Raji (cell line): ENCODE data around the gene ENO2.
A peak's percentile ranks its signal among the peaks of the same experiment; 100 is the strongest.

Experiments
- POLR2A ChIP-seq: IDR thresholded peaks from 2 replicates; pipeline ENCODE4 v1.6.1; 2011; ENCODE audit warnings: low read depth, low read length, control low read depth; ENCODE audit not compliant: insufficient read depth

The ENO2 gene

DNA sequence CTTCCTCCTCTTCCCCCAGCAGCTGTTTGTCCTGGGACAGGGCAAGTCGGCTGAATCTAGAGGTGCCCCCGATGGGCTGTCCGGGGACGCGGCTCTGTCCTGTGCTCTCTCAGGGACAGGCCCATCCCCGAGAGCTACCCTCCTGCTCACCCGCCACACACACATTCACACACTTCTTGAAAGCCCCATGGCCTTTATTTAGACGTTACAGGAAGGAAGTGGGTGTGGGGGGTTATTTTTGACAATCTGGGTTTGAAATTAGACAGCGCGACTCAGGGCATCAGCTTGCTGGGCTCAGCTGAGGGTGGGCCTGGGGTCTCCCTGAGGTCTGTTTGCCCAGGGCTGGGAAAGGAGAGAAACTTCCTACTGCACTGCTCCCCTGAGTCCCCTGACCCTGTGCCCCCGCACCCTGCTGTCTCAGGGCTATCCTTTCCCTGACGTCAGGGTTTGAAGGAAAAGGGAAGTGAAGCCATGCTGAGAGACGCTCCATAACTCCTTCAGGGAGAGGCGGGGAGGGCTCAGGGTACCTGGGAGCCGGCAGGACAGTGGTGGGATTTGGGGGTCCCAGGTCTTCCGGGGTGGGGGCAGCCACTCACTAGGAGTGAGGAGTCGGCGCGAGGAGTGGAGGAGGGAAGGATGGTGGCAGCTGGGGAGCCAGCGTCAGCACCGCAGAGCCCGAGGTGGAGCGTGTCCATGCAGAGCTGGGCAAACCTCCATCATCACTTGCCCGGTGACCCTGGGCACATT lies 44.9 kb downstream of the ENO2 start:
- no peak for TF ChIP-seq POLR2A

DNA sequence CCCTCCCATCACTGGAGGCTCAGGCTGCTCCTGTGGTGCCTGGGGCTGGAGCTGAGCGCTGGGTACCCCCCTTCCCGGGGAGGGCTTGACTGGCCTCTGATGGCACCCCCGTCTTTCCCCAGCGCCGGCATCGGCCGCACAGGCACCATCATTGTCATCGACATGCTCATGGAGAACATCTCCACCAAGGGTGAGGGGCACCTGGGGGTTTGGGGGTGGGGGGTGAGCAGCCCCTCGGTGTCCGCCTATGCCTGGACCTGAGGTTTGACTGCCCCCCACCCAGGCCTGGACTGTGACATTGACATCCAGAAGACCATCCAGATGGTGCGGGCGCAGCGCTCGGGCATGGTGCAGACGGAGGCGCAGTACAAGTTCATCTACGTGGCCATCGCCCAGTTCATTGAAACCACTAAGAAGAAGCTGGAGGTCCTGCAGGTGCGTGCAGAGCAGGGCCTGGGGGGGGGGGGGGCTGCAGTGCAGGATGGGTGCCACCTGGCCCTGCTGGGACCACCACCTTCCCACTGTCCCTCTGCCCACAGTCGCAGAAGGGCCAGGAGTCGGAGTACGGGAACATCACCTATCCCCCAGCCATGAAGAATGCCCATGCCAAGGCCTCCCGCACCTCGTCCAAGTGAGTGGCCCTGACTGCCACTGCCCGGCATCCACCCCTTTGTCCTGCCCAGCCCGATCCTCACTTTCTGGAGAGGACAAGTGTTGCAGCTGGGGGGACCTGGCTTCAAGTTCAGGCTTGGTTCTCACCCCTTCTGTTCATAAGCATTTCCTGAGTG lies 45.6 kb downstream of the ENO2 start:
- TF ChIP-seq POLR2A = no peak

DNA sequence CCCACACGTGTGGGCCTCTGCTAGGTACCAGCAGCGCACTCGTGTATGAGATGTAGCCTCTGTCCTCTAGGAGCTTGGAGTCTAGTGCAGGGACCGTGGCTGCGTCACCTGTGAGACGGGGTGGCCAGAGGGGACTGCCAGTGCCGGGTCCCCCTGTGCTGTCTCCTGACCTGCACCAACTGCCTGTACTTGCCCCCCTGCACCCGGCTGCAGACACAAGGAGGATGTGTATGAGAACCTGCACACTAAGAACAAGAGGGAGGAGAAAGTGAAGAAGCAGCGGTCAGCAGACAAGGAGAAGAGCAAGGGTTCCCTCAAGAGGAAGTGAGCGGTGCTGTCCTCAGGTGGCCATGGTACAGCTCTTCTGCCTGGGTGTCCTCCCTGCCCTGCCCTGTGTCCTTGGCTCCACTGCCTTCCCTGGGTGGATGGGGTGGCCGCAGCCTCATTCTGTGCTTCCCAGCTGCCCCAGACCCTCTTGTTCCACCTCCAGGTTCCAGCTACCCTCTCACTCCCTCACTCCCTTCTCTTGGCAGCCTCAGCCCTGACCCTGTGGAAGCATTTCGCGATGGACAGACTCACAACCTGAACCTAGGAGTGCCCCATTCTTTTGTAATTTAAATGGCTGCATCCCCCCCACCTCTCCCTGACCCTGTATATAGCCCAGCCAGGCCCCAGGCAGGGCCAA lies 46.4 kb downstream of the ENO2 start:
- 0 out of 2 replicates have a peak, but pooled peaks have one; percentile 35 for TF ChIP-seq POLR2A

DNA sequence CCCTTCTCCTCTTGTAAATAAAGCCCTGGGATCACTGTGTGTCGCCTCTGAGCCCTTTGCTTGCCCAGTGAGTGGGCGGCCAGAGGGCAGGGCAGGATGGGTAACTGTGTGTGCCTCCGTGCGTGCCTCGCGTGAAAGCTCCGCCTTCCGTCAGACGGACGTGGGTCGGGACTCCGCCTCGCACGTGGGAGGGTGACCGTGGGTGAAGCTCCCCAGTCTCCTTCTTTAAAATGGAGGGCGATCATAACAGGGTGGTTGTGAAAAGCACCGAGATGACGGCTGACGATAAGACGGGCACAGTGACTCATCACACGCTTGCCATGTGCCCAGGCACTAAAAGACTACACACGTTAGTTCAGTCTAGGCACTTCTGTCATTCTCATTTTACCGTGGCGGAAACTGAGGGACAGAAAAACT lies 46.9 kb downstream of the ENO2 start:
- TF ChIP-seq POLR2A = no peak

DNA sequence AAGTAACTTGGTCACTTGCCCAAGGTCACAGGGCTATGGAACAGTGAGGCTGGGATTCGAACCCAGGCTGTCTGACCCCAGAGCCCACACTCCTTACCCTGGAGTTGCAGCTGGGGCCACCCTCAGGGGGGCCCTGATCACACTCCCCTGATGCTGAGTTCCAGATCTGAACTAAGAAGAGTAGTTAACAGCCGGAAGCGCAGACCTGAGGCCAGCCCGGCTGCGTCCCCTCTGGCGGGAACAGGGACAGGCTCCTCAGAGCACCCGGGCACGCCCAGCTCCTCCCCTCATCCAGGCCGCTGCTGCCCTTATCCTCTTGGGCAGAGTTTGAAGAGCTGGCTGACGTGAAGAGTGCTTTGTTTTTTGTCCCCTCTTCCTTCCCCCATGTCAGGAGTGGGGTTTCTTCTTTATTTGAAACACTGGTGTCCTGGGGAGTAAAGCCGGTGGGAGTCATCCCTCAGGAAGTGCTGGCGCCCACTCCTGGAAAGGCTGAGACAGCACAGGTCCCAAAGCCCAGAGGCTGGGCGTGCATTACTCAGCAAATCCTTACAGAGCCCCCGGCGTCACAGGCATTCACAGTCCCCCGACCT lies 47.4 kb downstream of the ENO2 start:
- TF ChIP-seq POLR2A = no peak

DNA sequence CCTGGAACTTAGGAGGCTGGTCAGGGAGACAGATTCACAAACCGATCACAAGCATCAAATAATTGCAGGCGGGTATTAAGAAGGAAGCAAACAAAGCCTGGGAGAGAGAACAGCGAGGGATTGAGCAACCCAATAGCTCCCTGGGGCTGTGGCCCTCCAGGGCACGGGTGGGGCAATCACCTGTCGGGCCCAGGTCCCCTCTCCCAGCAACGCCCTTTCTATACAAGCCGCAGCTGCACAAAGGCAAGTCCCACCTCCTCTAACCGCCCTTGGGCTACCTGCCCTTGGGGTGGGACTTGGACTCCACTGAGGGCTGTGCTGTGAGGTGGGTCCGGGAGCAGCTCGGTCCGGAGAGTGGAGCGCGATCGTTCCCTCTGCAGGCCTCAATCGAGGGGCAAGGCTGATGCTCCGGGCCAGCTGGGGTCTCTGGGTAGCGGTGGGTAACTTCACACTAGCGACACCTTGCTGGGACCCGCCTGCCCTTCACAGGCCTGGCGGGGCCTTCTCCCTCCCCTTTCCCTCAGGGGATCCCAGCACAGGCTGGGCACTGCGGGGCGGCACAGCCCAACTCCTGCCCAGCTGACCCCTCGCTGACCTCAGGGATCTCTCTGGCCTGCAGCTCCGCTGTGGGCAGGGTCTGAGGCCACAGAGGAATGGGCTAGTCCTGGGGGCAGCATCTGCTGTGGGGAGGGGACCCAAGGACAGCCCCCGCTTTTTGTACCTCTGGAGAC lies 48.1 kb downstream of the ENO2 start:
- TF ChIP-seq POLR2A = no peak

DNA sequence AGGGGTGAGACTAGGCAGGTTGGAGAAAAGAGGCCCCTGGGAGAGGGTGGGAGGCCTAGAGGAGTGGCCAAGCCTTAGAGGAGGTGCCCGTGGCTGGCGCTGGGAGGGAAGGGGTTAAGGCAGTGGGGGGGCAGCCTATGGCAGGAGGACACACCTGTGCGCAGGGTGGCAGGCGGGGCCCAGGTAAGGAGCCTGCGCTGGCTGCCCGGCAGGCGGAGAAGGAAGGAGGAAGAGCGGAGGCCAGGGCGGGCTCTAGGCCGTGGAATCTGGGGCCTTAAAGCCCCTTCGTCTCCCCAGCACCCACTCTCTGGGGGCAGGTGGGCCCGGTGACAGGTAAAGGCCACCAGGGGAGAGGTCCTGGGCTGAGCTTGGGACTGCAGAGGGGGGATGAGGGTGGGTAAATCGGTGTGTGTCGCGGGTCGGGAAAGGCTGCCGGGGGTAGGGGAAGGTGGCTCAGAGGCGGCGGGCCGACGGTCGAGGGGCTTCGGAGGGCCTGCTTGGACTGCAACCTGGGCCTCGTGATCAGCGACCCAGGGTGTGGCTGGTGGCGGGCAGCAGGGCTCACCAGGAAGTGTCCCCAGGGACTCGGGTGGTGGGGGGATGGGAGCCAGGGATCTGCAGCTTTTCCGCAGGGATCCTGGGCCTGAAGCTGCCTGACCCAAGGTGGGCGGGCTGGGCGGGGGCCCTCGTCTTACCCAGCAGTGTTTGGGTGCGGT lies 48.8 kb downstream of the ENO2 start:
- no peak for TF ChIP-seq POLR2A

DNA sequence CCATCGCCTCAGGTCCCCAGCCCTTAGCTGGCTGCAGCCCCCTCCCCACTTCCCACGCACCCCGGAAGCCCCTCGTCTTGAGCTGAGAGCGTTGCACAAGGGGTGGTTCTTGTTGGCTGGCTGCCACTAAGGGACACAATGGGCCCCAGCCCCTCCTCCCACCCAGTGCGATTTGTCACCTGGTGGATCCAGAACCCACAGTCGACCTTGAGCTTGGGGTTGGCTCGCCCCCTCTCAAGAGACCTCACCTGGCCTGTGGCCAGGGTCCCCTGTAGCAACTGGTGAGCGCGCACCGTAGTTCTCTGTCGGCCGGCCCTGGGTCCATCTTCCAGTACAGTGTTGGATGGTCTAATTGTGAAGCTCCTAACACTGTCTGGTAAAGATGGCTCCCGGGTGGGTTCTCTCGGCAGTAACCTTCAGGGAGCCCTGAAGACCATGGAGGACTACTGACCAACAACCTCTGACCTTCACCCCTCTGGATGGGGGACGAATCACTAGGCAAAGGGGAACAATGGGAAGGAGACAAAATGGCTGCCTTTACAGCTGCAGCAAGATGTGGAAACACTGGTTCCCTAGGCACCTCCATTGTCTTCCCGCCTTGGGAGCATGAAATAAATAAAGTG lies 49.5 kb downstream of the ENO2 start:
- no peak for TF ChIP-seq POLR2A

DNA sequence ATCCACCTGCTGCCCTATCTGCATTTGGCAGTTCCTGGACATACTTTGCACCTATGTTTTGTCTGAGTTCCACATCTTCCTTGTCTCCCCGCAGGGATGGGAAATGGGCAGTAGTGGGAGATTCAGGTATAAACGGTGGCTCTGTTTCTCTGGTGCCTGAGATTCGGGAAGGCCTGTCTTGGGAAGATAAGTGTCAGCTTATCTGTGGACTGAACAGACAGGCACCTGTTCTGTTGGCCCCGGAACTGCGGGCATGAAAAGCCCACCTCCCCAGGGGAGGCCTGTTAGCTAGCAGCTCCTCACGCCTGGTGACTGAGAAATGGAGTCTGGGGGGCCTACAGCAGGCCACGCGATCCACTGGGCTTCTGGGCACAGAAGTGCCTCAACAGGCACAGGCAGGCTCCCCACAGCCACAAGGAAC lies 50.2 kb downstream of the ENO2 start:
- TF ChIP-seq POLR2A = no peak

DNA sequence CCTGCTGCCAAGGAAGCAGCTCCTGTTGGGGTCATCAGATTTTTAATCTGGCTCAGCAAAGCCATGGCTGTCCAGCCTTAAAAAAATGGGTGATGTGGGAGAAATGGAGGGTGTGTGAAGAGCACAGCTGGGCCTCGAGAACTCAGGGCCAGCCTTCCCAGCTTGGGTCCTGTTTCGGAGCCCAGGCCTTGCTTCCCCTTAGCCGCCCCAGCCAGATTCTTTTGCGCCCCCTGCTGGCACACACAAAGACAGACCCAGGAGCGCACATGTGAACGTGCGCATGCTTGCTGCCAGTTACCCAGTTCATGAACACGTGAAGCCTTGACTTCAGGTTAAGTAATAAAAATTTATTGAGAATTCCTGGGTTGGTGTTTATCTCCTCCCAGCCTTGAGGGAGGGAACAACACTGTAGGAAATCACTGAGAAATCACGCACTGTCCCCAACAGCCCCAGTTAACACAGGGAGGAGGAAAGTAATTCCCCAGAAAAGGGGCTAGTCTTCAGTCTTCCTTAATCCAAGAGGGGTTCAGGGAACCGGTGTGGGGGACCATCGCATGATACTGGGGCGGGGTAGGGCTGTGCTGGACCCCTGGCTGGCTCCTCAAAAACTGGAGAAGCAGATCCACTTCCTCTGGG lies 50.8 kb downstream of the ENO2 start:
- peak; percentile 24; the same call in 1 of the 2 replicates for TF ChIP-seq POLR2A

DNA sequence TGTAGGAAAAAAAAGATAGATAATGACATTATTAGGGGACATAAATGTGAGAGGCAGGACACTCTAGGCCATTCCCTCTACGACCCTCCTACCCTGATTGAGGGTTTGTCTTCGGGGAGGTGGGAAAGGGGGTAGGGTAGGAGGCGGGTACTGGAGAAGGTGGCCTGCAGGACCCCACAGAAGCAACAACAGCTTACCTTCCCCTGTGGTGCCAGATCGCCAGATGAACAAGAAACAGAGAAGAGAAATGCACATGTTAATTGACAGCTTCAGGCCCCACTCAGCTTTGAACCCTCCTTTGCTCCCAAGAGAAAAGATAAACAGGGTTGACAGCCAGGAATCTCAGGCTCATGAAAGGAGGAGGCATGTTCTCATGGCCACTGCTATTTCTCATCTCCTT lies 51.3 kb downstream of the ENO2 start:
- TF ChIP-seq POLR2A = no peak

DNA sequence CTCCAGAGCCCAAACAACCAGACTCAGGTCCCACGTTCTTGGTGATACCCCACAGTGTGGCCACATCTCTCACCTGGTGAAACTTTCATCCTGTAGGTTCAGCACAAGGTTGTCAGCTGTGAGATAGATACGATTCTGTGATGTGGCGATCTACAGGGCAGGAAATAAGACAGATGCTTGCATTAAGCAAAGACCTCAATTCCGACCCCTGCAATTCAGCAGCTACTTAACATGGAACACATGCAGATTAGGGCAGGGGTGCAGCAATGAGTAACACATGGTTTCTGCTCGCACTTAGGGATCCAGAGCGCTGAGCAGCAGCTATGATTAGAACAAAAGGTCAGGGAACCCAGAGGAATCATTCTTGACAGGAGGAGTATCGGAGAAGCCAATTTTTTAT lies 52.0 kb downstream of the ENO2 start:
- TF ChIP-seq POLR2A = no peak

DNA sequence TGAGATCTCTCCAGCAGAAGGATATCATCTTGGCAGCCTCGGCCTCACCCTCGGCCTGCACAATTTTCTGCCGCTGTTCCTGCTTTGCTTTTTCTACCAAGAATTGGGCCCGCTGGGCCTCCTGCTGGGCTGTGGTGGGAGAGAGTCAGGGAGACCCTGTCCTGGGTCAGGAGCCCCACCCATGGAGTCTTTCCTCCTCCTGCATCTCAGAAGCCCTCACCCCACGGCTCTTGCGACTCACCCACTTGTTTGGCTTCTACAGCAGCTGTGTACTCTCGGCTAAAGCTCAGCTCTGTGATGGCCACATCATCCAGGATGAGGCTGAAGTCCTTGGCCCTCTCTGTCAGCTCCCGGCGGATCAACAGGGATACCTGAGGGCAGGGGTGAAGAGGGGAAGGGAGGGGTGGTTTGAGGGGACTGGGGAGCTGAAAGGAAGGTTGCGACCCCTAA lies 53.3 kb downstream of the ENO2 start:
- no peak for TF ChIP-seq POLR2A
